Keratinocyte (primary cell): ENCODE results near the gene ANKRD31.

Experiments used
- EZH2 ChIP-seq: IDR thresholded peaks from one replicate; pipeline ENCODE4 v1.6.1; 2012; ENCODE audit warnings: inconsistent platforms, mild to moderate bottlenecking, low read length, moderate library complexity
- TF ChIP-seq, protein P1 (sequence below), 3 experiments: IDR thresholded peaks in 1 of 3; conservative IDR thresholded peaks in 1 of 3; optimal IDR thresholded peaks in 1 of 3; 2 replicates in 2 of 3; 3 replicates in 1 of 3; pipeline versions ENCODE3 to v1.5.1; 2011; ENCODE audit warnings: low read length in 3 of 3, mild to moderate bottlenecking in 3 of 3, moderate library complexity in 2 of 3, control low read depth in 1 of 3, inconsistent platforms in 1 of 3; ENCODE audit not compliant: insufficient read depth in 2 of 3; ENCODE audit errors: extremely low read depth in 1 of 3

DNA sequence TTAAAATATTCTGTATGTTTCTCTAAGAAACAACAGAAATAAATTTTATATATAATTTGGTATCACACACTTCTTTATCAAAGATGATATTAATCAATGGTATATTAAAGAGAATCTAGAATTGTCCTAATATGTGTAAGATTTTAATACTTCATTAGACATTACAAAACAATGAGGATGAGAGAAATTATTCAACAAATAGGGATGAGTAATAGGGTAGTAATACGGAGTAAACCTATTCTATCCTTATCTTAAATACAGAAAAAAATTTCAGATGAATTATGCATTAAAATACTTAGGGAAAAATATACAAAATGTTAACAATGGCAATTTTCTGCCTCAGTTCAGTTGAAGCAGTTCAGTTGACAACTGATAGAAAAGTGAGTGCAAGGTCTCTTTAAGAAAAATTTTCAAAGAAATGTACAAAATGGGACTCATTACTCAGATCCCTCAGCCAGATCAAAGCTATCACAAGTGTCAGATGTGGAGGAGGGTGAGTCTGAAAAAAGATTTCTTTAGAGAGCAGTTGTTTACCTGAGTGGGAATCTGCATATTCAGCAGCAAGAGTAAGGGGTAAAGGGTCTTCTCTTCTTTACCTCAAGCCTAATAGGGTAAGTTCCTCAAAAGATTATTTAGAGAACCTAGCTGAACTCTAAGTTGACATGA is 127.6 kb downstream of the ANKRD31 start:
- TF ChIP-seq, protein P1, sequence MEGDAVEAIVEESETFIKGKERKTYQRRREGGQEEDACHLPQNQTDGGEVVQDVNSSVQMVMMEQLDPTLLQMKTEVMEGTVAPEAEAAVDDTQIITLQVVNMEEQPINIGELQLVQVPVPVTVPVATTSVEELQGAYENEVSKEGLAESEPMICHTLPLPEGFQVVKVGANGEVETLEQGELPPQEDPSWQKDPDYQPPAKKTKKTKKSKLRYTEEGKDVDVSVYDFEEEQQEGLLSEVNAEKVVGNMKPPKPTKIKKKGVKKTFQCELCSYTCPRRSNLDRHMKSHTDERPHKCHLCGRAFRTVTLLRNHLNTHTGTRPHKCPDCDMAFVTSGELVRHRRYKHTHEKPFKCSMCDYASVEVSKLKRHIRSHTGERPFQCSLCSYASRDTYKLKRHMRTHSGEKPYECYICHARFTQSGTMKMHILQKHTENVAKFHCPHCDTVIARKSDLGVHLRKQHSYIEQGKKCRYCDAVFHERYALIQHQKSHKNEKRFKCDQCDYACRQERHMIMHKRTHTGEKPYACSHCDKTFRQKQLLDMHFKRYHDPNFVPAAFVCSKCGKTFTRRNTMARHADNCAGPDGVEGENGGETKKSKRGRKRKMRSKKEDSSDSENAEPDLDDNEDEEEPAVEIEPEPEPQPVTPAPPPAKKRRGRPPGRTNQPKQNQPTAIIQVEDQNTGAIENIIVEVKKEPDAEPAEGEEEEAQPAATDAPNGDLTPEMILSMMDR (optimal IDR thresholded peaks at IDR 0.05 in 1 of 3, IDR thresholded peaks at IDR 0.05 in 1 of 3, conservative IDR thresholded peaks at IDR 0.05 in 1 of 3; ENCODE audit: extremely low read depth in 1 of 3, insufficient read depth in 2 of 3, low read length in 3 of 3) = no peak
- TF ChIP-seq EZH2 = no peak
